Stomach (tissue), 9 donors: Measurements from ENCODE around the gene PSMB11. TPM values are rescaled to one million over a fixed set of nuclear protein-coding genes. Genes with fewer than 3 reads are reported as not detected.

Source experiments
- DNase-seq, 2 donors: peaks; one replicate each; pipeline versions ENCODE4 v3.0.0 to v3.0.0-alpha.2; 2013 to 2019
- H3K27ac ChIP-seq, 5 donors: fragments of 200-600 bp in 4 of 5; sonication (generic) in 4 of 5; one replicate each; pipeline ENCODE4 v1.5.1; 2013 to 2019; ENCODE audit warnings: mild to moderate bottlenecking in 1 of 5, moderate library complexity in 1 of 5
- H3K27me3 ChIP-seq, 3 donors: fragments of 200-600 bp; sonication (generic); one replicate each; pipeline ENCODE4 v1.5.1; 2017 to 2019; ENCODE audit warnings: mixed run types in 1 of 3
- H3K36me3 ChIP-seq, 4 donors: fragments of 200-600 bp; sonication (generic); 1 replicate in 3 of 4; 2 replicates in 1 of 4; pipeline ENCODE4 v1.5.1; 2016 to 2019
- H3K4me1 ChIP-seq, 4 donors: fragments of 200-600 bp; sonication (generic); one replicate each; pipeline ENCODE4 v1.5.1; 2016 to 2019
- H3K4me3 ChIP-seq, 4 donors: fragments of 200-600 bp; sonication (generic) in 3 of 4; one replicate each; pipeline ENCODE4 v1.5.1; 2016 to 2019; ENCODE audit warnings: mild to moderate bottlenecking in 1 of 4
- H3K9me3 ChIP-seq, 4 donors: fragments of 200-600 bp; sonication (generic); one replicate each; pipeline ENCODE4 v1.5.1; 2016 to 2019
- CTCF ChIP-seq, 7 experiments: fragments of 450-650 bp in 4 of 7; fragments of 200-600 bp in 3 of 7; sonication (generic) in 3 of 7; IDR thresholded peaks; one replicate each; pipeline ENCODE4 v1.5.1; 2016 to 2019; ENCODE audit warnings: antibody characterized with exemption in 7 of 7, control low read depth in 2 of 7, mild to moderate bottlenecking in 1 of 7
- EP300 ChIP-seq: sonication (generic); formaldehyde crosslinking; IDR thresholded peaks from one replicate; pipeline ENCODE4 v1.6.1; 2017; ENCODE audit warnings: antibody characterized with exemption
- POLR2A ChIP-seq, 4 donors: fragments of 450-650 bp; IDR thresholded peaks; one replicate each; pipeline ENCODE4 v1.6.1; 2016; ENCODE audit warnings: antibody characterized with exemption in 4 of 4, control low read depth in 2 of 4, mild to moderate bottlenecking in 1 of 4, moderate library complexity in 1 of 4
- POLR2AphosphoS5 ChIP-seq, 3 donors: sonication (generic); formaldehyde crosslinking; IDR thresholded peaks; one replicate each; pipeline ENCODE4 v1.6.1; 2016; ENCODE audit warnings: antibody characterized with exemption in 3 of 3
- WGBS, 5 donors: extraction: QIAGEN DNeasy Blood & Tissue Kit in 3 of 5; methylation state at CpG; one replicate each; pipeline versions ENCODE4 v1.1.5 to v1.1.7; 2013 to 2018; 5-methylcytosine and 5-hydroxymethylcytosine counted together
- intact Hi-C: fragments of 100-400 bp; cut with DNase I; formaldehyde crosslinking; loops from one replicate; pipeline ENCODE4 v1.15.1; 2023; ENCODE audit warnings: low total_unique reads
- polyA plus RNA-seq, 3 donors: library from polyadenylated mRNA; stranded (reverse); fragments of 200-250 nt; gene quantifications; one replicate each; pipeline ENCODE4 v1.2.3, GENCODE V29; 2013
- total RNA-seq, 5 donors: library from RNA; depleted of rRNA; stranded (reverse); fragments of >200 nt; gene quantifications; one replicate each; pipeline versions ENCODE4 v1.1.0 to v1.2.3, GENCODE V29; 2014 to 2016
- donor health status: healthy with polysubstance abuse.
- donor health status: Bipolar disorder and iron deficiency.
- donor health status: healthy.

The PSMB11 gene
- total and polyA plus RNA-seq, 8 donors = not detected

- 9 to 25% (median 23%) methylated on average over 4 of the region's 4 CpGs for whole genome bisulfite sequencing, 5 donors
- H3K27ac ChIP-seq = peak overlapping the region in 4 of 5 donors; percentile 24 to 70 (median 50)
- no peaks in the 10 kb centered on the region for H3K9me3 ChIP-seq
- no peak overlapping the region for H3K4me3 ChIP-seq
- no peaks in the 10 kb centered on the region for H3K27me3 ChIP-seq
- intact Hi-C loops = no loop called here
- H3K36me3 ChIP-seq = peaks cover 79 to 87% (median 85%) of the 10 kb centered on the region in 4 donors
- DNase-seq = peak; percentile 61 to 75
- no peak for TF ChIP-seq POLR2A (IDR thresholded peaks at IDR 0.05)
- TF ChIP-seq POLR2AphosphoS5 (IDR thresholded peaks at IDR 0.05) = peak in 2 of 3 donors; percentile 6 to 60
- peaks cover 13 to 35% (median 18%) of the 10 kb centered on the region in 4 donors for H3K4me1 ChIP-seq
Measured at GRCh38 chr14:23062002-23062401, 20.0 kb downstream of the PSMB11 start.

GRCh38 chr14:23063601-23064000, 21.6 kb downstream of the PSMB11 start:
- Histone ChIP-seq H3K27me3 (no peaks in the 10 kb centered on the region), H3K9me3 (no peaks in the 10 kb centered on the region), H3K4me3 (no peak overlapping the region), H3K36me3 (peaks cover 94 to 100% (median 100%) of the 10 kb centered on the region in 4 donors), H3K4me1 (peaks cover 9 to 31% (median 20%) of the 10 kb centered on the region in 4 donors), H3K27ac (no peak overlapping the region)
- intact Hi-C loops = no loop called here
- WGBS, 5 donors = 84 to 91% (median 87%) methylated on average over 5 of the region's 5 CpGs
- no peak for TF ChIP-seq CTCF (IDR thresholded peaks at IDR 0.05)
- no peak for TF ChIP-seq POLR2AphosphoS5 (IDR thresholded peaks at IDR 0.05)
- TF ChIP-seq EP300 = no peak
- TF ChIP-seq POLR2A (IDR thresholded peaks at IDR 0.05) = no peak
- no peak for DNase-seq

- WGBS, 5 donors = 79 to 91% (median 82%) methylated on average over 3 of the region's 3 CpGs
- Histone ChIP-seq H3K27me3 (no peaks in the 10 kb centered on the region), H3K36me3 (peaks cover 68 to 85% (median 83%) of the 10 kb centered on the region in 4 donors), H3K4me1 (peaks cover 34 to 55% (median 42%) of the 10 kb centered on the region in 4 donors), H3K4me3 (no peak overlapping the region), H3K27ac (no peak overlapping the region), H3K9me3 (no peaks in the 10 kb centered on the region)
- TF ChIP-seq EP300 (no peak), CTCF (IDR thresholded peaks at IDR 0.05) (no peak), POLR2A (IDR thresholded peaks at IDR 0.05) (no peak), POLR2AphosphoS5 (IDR thresholded peaks at IDR 0.05) (no peak)
- intact Hi-C loops = no loop called here
- DNase-seq = no peak
Measured at GRCh38 chr14:23066368-23066767, 24.4 kb downstream of the PSMB11 start.

GRCh38 chr14:23066855-23067744, 25.1 kb downstream of the PSMB11 start:
- Histone ChIP-seq H3K27me3 (no peaks in the 10 kb centered on the region), H3K4me1 (peaks cover 35 to 55% (median 47%) of the 10 kb centered on the region in 4 donors), H3K4me3 (no peak overlapping the region), H3K9me3 (no peaks in the 10 kb centered on the region), H3K27ac (no peak overlapping the region), H3K36me3 (peaks cover 64 to 77% (median 75%) of the 10 kb centered on the region in 4 donors)
- TF ChIP-seq EP300 (no peak), CTCF (IDR thresholded peaks at IDR 0.05) (no peak), POLR2A (IDR thresholded peaks at IDR 0.05) (no peak), POLR2AphosphoS5 (IDR thresholded peaks at IDR 0.05) (no peak)
- DNase-seq = no peak
- 85 to 91% (median 89%) methylated on average over 23 of the region's 23 CpGs for WGBS, 5 donors
- intact Hi-C loops = no loop called here
